Peyer's patch (tissue), 4 donors: ENCODE data around the gene NOX5.

Source experiments
- CTCF ChIP-seq, 6 experiments: fragments of 450-650 bp in 4 of 6; fragments of 200-600 bp in 2 of 6; sonication (generic) in 1 of 6; IDR thresholded peaks; one replicate each; pipeline ENCODE4 v1.5.1; 2017 to 2019; ENCODE audit warnings: antibody characterized with exemption in 6 of 6, mild to moderate bottlenecking in 3 of 6, moderate library complexity in 1 of 6
- POLR2A ChIP-seq, 2 donors: fragments of 450-650 bp; IDR thresholded peaks; one replicate each; pipeline ENCODE4 v1.5.1; 2017; ENCODE audit warnings: antibody characterized with exemption in 2 of 2, mild to moderate bottlenecking in 2 of 2, moderate library complexity in 2 of 2

- TF ChIP-seq CTCF (IDR thresholded peaks at IDR 0.05) = no peak
- TF ChIP-seq POLR2A (IDR thresholded peaks at IDR 0.05) = no peak
Measured at GRCh38 chr15:69021895-69022294, 7.4 kb downstream of the NOX5 start.
